Peyer's patch (tissue), 4 donors: ENCODE measurements around the gene DAPK1.

Experiments used
- CTCF ChIP-seq, 6 experiments: fragments of 450-650 bp in 4 of 6; fragments of 200-600 bp in 2 of 6; sonication (generic) in 1 of 6; IDR thresholded peaks; one replicate each; pipeline ENCODE4 v1.5.1; 2017 to 2019; ENCODE audit warnings: antibody characterized with exemption in 6 of 6, mild to moderate bottlenecking in 3 of 6, moderate library complexity in 1 of 6
- POLR2A ChIP-seq, 2 donors: fragments of 450-650 bp; IDR thresholded peaks; one replicate each; pipeline ENCODE4 v1.5.1; 2017; ENCODE audit warnings: antibody characterized with exemption in 2 of 2, mild to moderate bottlenecking in 2 of 2, moderate library complexity in 2 of 2

GRCh38 chr9:87580941-87581438 is 83.3 kb downstream of the DAPK1 start:
- TF ChIP-seq CTCF (IDR thresholded peaks at IDR 0.05) (no peak), POLR2A (IDR thresholded peaks at IDR 0.05) (no peak)
